HEK293T (cell line): ENCODE data around the gene CYP11A1.

ENCODE experiments used
- BHLHE40 ChIP-seq: fragments of 450-650 bp; IDR thresholded peaks from 2 replicates; pipeline ENCODE4 v1.6.1; 2016; ENCODE audit warnings: mild to moderate bottlenecking, moderate library complexity, borderline replicate concordance
- LEF1 ChIP-seq: fragments of 450-650 bp; IDR thresholded peaks from 2 replicates; pipeline ENCODE4 v1.6.1; 2017; ENCODE audit warnings: mild to moderate bottlenecking, borderline replicate concordance

GRCh38 chr15:74297887-74298286 lies 69.6 kb downstream of the CYP11A1 start:
- TF ChIP-seq BHLHE40 = no peak
- no peak for TF ChIP-seq LEF1
